DOHH2 (cell line): ENCODE results near the gene SLC9A5.

Source experiments
- CTCF ChIP-seq: fragments of 200-600 bp; sonication (generic); IDR thresholded peaks from one replicate; pipeline ENCODE4 v1.5.1; 2014; ENCODE audit warnings: antibody characterized with exemption, mild to moderate bottlenecking, low read depth, low read length; ENCODE audit not compliant: poor library complexity, severe bottlenecking
- EZH2phosphoT487 ChIP-seq: fragments of 200-600 bp; sonication (generic); IDR thresholded peaks from 2 replicates; pipeline ENCODE4 v1.6.1; 2017; ENCODE audit warnings: borderline replicate concordance, mild to moderate bottlenecking, antibody characterized with exemption, low read length, moderate library complexity, mixed read lengths

GRCh38 chr16:67317853-67318252, 69.1 kb downstream of the SLC9A5 start:
- TF ChIP-seq CTCF (no peak), EZH2phosphoT487 (no peak)
